H7 (cell line): Measurements from ENCODE around the gene CAD. TPM values are rescaled to one million over a fixed set of nuclear protein-coding genes. Genes with fewer than 3 reads are reported as not detected.

Experiments
- DNase-seq: peaks from one replicate; pipeline ENCODE4 v3.0.0; 2012
- H3K27me3 ChIP-seq: 2 replicates; pipeline ENCODE4 v1.6.0; 2011; ENCODE audit warnings: mild to moderate bottlenecking, low read length; ENCODE audit not compliant: control insufficient read depth, insufficient read depth
- H3K36me3 ChIP-seq: replicated peaks from 2 replicates; pipeline ENCODE4 v1.5.1; 2011; ENCODE audit warnings: low read length; ENCODE audit not compliant: control insufficient read depth, insufficient read depth
- H3K4me3 ChIP-seq: 2 replicates; pipeline ENCODE4 v1.5.1; 2011; ENCODE audit warnings: low read depth, mild to moderate bottlenecking, control low read depth, low read length, moderate library complexity; ENCODE audit not compliant: insufficient read depth
- total RNA-seq: library from RNA; depleted of rRNA; stranded (reverse); fragments of >200 nt; shearing (Covaris generic); gene quantifications from 2 replicates; pipeline ENCODE4 v1.2.3, GENCODE V29; 2014; rRNA removed

The CAD gene
- total RNA-seq, 1 experiment from 2014 or later, result 73.7 TPM

- Histone ChIP-seq H3K36me3 (no peaks in the 10 kb centered on the region), H3K4me3 (peak overlapping the region; percentile 13; the same call in 1 of the 2 replicates), H3K27me3 (no peaks in the 10 kb centered on the region; the same call in 1 of the 2 replicates)
- DNase-seq, result no peak
These were observed 65.7 kb downstream of the CAD start for GRCh38 chr2:27282892-27283291.

- H3K27me3 ChIP-seq, result no peaks in the 10 kb centered on the region; the same call in 1 of the 2 replicates
- no peak for DNase-seq
- H3K36me3 ChIP-seq, result no peaks in the 10 kb centered on the region
- no peak overlapping the region for H3K4me3 ChIP-seq
These were observed 67.8 kb downstream of the CAD start for GRCh38 chr2:27284996-27285395.

GRCh38 chr2:27285481-27285880 lies 68.3 kb downstream of the CAD start:
- no peak overlapping the region for H3K4me3 ChIP-seq
- DNase-seq, result no peak
- H3K36me3 ChIP-seq, result no peaks in the 10 kb centered on the region

GRCh38 chr2:27288610-27289009 lies 71.4 kb downstream of the CAD start:
- no peaks in the 10 kb centered on the region for H3K36me3 ChIP-seq
- H3K27me3 ChIP-seq, result no peaks in the 10 kb centered on the region; the same call in 1 of the 2 replicates
- no peak overlapping the region for H3K4me3 ChIP-seq
- DNase-seq, result no peak

More at GRCh38 chr2:27285481-27285880, 68.3 kb downstream of the CAD start:
- H3K27me3 ChIP-seq, result no peaks in the 10 kb centered on the region; the same call in 1 of the 2 replicates

GRCh38 chr2:27290549-27290948 lies 73.4 kb downstream of the CAD start:
- DNase-seq, result no peak
- Histone ChIP-seq H3K27me3 (no peaks in the 10 kb centered on the region), H3K4me3 (no peak overlapping the region), H3K36me3 (no peaks in the 10 kb centered on the region)

GRCh38 chr2:27291865-27292264 lies 74.7 kb downstream of the CAD start:
- no peaks in the 10 kb centered on the region for H3K27me3 ChIP-seq
- H3K36me3 ChIP-seq, result no peaks in the 10 kb centered on the region
- no peak overlapping the region for H3K4me3 ChIP-seq
- DNase-seq, result peak; percentile 68

Other genes with a start within 250 kb of the CAD start
- 0.42 and 1.6 TPM in 2 replicates for gene MAPRE3, start 246.7 kb upstream of the CAD start, total RNA-seq
- gene TMEM214, start 184.4 kb upstream of the CAD start, total RNA-seq, result 46.5 and 46.6 TPM in 2 replicates
- 45.4 and 46.7 TPM in 2 replicates for gene AGBL5, start 165.7 kb upstream of the CAD start, total RNA-seq
- gene OST4, start 145.7 kb upstream of the CAD start, total RNA-seq, result 197 and 228 TPM in 2 replicates
- 5.1 and 5.8 TPM in 2 replicates for gene EMILIN1, start 138.8 kb upstream of the CAD start, total RNA-seq
- 3.3 and 5.3 TPM in 2 replicates for gene KHK, start 130.6 kb upstream of the CAD start, total RNA-seq
- 1.0 and 1.6 TPM in 2 replicates for gene CGREF1, start 98.2 kb upstream of the CAD start, total RNA-seq
- gene ABHD1, start 93.6 kb upstream of the CAD start, total RNA-seq, result 0.55 TPM in 1 of 2 replicates, not detected in the other
- gene PREB, start 82.7 kb upstream of the CAD start, total RNA-seq, result 84.5 and 87.3 TPM in 2 replicates
- gene PRR30, start 78.0 kb upstream of the CAD start, total RNA-seq, result not detected in 2 replicates
- not detected in 2 replicates for gene TCF23, start 68.4 kb upstream of the CAD start, total RNA-seq
- gene ATRAID, start 5.3 kb upstream of the CAD start, total RNA-seq, result 182 and 203 TPM in 2 replicates
- gene SLC5A6, start 5.1 kb upstream of the CAD start, total RNA-seq, result 76.2 and 120 TPM in 2 replicates
- gene SLC30A3, start 45.7 kb downstream of the CAD start, total RNA-seq, result 0.89 and 1.4 TPM in 2 replicates
- not detected in 2 replicates for gene DNAJC5G, start 58.1 kb downstream of the CAD start, total RNA-seq
- gene TRIM54, start 65.1 kb downstream of the CAD start, total RNA-seq, result 3.4 and 5.5 TPM in 2 replicates
- 0.66 TPM in 1 of 2 replicates, not detected in the other for gene UCN, start 91.1 kb downstream of the CAD start, total RNA-seq
- 53.8 and 60.8 TPM in 2 replicates for gene MPV17, start 105.7 kb downstream of the CAD start, total RNA-seq
- 147 and 152 TPM in 2 replicates for gene GTF3C2, start 139.4 kb downstream of the CAD start, total RNA-seq
- 31.6 and 33.1 TPM in 2 replicates for gene EIF2B4, start 153.0 kb downstream of the CAD start, total RNA-seq
- 110 and 129 TPM in 2 replicates for gene SNX17, start 153.2 kb downstream of the CAD start, total RNA-seq
- gene ZNF513, start 163.4 kb downstream of the CAD start, total RNA-seq, result 11.8 and 19.2 TPM in 2 replicates
- 151 and 164 TPM in 2 replicates for gene PPM1G, start 192.2 kb downstream of the CAD start, total RNA-seq
- 150 and 162 TPM in 2 replicates for gene NRBP1, start 211.3 kb downstream of the CAD start, total RNA-seq
- 9.0 and 13.4 TPM in 2 replicates for gene KRTCAP3, start 225.0 kb downstream of the CAD start, total RNA-seq